ENCODE data around the gene MAP2K3.

MAP2K3 gene

DNA sequence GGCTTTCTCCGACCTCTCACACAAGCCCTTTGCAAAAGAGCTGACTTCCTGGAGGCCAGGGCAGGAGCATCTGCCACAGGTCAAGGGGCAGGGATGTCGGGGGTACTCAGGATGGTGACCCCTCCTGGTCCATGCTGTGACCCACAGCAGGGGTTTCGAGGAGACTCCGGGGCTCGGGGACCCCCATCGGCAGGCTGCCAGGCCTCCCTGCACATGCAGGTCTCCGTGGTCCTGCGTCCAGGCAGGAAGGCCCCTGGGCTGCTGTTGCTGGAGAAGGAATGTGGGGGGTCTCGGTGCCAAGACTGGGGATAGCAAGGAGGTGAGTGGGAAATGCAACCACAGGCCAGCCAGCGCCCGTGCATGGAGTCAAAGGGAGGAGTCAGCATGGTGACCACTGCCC, 42.9 kb upstream of the MAP2K3 start:
- TF ChIP-seq, protein P1, sequence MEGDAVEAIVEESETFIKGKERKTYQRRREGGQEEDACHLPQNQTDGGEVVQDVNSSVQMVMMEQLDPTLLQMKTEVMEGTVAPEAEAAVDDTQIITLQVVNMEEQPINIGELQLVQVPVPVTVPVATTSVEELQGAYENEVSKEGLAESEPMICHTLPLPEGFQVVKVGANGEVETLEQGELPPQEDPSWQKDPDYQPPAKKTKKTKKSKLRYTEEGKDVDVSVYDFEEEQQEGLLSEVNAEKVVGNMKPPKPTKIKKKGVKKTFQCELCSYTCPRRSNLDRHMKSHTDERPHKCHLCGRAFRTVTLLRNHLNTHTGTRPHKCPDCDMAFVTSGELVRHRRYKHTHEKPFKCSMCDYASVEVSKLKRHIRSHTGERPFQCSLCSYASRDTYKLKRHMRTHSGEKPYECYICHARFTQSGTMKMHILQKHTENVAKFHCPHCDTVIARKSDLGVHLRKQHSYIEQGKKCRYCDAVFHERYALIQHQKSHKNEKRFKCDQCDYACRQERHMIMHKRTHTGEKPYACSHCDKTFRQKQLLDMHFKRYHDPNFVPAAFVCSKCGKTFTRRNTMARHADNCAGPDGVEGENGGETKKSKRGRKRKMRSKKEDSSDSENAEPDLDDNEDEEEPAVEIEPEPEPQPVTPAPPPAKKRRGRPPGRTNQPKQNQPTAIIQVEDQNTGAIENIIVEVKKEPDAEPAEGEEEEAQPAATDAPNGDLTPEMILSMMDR (conservative IDR thresholded peaks at IDR 0.05; ENCODE audit: low read depth, low read length): no peak
- H3K4me3 ChIP-seq (IDR thresholded peaks at IDR 0.05; ENCODE audit: insufficient read depth, low read depth, low read length): no peak overlapping the region
- no peak overlapping the region for H3K27ac ChIP-seq
- no peaks in the 10 kb centered on the region for H3K36me3 ChIP-seq (ENCODE audit: insufficient read depth)
- no peaks in the 10 kb centered on the region for H4K20me1 ChIP-seq (ENCODE audit: insufficient read depth)
- H3K27me3 ChIP-seq (ENCODE audit: insufficient read depth, low read depth): no peaks in the 10 kb centered on the region
- H3K9ac ChIP-seq: no peak overlapping the region
- no peaks in the 10 kb centered on the region for H3K79me2 ChIP-seq (ENCODE audit: insufficient read depth, low read depth)
- no peaks in the 10 kb centered on the region for H3K4me1 ChIP-seq (ENCODE audit: low read depth, poor library complexity, severe bottlenecking)
- H2AFZ ChIP-seq (ENCODE audit: low read depth): no peak overlapping the region
- H3K4me2 ChIP-seq: no peak overlapping the region

DNA sequence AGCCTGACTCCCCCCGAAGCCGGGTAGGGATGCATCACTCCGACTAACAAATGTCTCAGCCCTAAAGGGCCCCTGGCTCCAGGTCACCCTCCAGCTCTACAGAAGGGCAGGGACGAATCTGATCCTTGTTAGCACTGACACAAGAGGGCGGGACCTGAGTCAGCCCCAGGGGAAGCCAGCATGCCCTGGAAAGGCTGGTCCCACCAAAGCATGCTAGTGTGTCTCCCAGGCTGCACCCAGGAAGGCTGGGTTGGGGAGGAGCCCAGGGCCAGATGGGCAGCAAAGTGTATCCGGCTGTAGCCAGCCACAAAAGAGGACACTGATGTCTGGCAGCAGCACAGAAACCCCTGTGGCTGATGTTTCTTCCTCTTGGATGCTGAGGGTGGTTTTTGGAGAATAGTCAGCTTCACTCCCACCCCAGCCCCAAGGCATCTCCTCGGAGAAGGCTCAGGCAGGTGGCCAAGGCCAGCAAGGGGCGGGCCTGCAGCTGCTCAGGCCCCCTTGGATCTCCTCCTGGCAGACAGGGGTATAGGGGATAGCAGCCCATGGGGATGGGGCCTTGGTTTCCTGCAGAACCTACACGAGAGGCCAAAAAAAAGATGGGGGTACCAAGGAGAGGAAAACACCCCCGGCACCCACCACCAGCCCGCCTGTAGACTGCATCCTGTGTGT, 42.3 kb upstream of the MAP2K3 start:
- Histone ChIP-seq H2AFZ (ENCODE audit: low read depth) (no peak overlapping the region), H3K27me3 (ENCODE audit: insufficient read depth, low read depth) (no peaks in the 10 kb centered on the region), H3K4me1 (ENCODE audit: low read depth, poor library complexity, severe bottlenecking) (no peaks in the 10 kb centered on the region), H3K79me2 (ENCODE audit: insufficient read depth, low read depth) (no peaks in the 10 kb centered on the region), H3K36me3 (ENCODE audit: insufficient read depth) (no peaks in the 10 kb centered on the region), H3K9ac (no peak overlapping the region), H3K4me2 (no peak overlapping the region), H4K20me1 (ENCODE audit: insufficient read depth) (no peaks in the 10 kb centered on the region), H3K4me3 (IDR thresholded peaks at IDR 0.05; ENCODE audit: insufficient read depth, low read depth, low read length) (no peak overlapping the region), H3K27ac (no peak overlapping the region)
- TF ChIP-seq, protein P1 (conservative IDR thresholded peaks at IDR 0.05; ENCODE audit: low read depth, low read length): no peak

- H4K20me1 ChIP-seq (ENCODE audit: insufficient read depth): no peaks in the 10 kb centered on the region
- no peak overlapping the region for H2AFZ ChIP-seq (ENCODE audit: low read depth)
- H3K4me1 ChIP-seq (ENCODE audit: low read depth, poor library complexity, severe bottlenecking): no peaks in the 10 kb centered on the region
- H3K9ac ChIP-seq: no peak overlapping the region
- H3K79me2 ChIP-seq (ENCODE audit: insufficient read depth, low read depth): no peaks in the 10 kb centered on the region
- no peak overlapping the region for H3K4me2 ChIP-seq
- no peaks in the 10 kb centered on the region for H3K36me3 ChIP-seq (ENCODE audit: insufficient read depth)
- TF ChIP-seq, protein P1 (conservative IDR thresholded peaks at IDR 0.05; ENCODE audit: low read depth, low read length): no peak
- H3K27ac ChIP-seq: no peak overlapping the region
- H3K27me3 ChIP-seq (ENCODE audit: insufficient read depth, low read depth): no peaks in the 10 kb centered on the region
- H3K4me3 ChIP-seq (IDR thresholded peaks at IDR 0.05; ENCODE audit: insufficient read depth, low read depth, low read length): no peak overlapping the region
Measured at GRCh38 chr17:21242780-21243515, 41.6 kb upstream of the MAP2K3 start.

DNA sequence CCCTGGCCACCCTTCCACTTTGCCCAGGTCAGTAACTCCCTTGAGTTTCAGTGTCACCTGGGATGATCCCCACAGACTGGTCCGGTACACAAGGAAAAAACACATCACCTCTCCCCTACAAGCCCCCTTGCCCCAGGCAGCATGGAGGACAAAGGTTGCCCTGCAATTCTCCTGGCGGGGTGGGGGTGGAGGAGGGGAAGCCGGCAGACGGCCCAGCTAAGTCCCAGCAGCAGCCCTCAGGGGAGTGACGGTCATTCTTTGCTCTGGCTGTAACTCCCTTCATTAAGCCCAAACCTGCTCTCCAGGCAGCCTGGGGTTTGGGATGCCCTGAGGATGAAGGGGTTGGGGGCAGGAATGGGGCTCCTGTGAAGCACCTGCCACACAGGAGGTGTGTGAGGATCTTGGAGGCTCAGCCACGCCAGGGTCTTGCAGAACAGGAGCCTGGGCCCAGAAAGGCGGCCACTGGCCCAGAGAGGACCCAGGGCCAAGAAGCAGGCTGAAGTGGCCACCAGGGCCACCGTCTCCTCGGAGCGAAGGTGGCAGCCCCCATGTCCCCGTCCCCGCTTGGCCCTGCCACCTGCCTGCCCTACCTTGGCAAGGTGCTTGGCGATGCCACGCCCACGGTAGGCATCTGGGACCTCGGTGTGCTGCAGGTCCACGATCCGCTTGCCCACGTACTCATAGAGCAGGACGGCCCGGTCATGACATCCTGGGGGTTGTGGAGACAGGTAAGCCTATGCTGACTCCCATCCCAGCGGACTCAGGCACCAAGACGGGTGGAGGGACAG, 40.8 kb upstream of the MAP2K3 start:
- Histone ChIP-seq H3K4me3 (IDR thresholded peaks at IDR 0.05; ENCODE audit: insufficient read depth, low read depth, low read length) (no peak overlapping the region), H2AFZ (ENCODE audit: low read depth) (no peak overlapping the region), H3K4me1 (ENCODE audit: low read depth, poor library complexity, severe bottlenecking) (no peaks in the 10 kb centered on the region), H3K9ac (no peak overlapping the region), H3K79me2 (ENCODE audit: insufficient read depth, low read depth) (no peaks in the 10 kb centered on the region), H3K27me3 (ENCODE audit: insufficient read depth, low read depth) (no peaks in the 10 kb centered on the region), H4K20me1 (ENCODE audit: insufficient read depth) (no peaks in the 10 kb centered on the region), H3K36me3 (ENCODE audit: insufficient read depth) (no peaks in the 10 kb centered on the region), H3K27ac (no peak overlapping the region), H3K4me2 (no peak overlapping the region)
- TF ChIP-seq, protein P1 (conservative IDR thresholded peaks at IDR 0.05; ENCODE audit: low read depth, low read length): no peak

Data from KMS-11 (cell line).